ENCODE data around the gene KRTAP3-3. TPM values are rescaled to one million over a fixed set of nuclear protein-coding genes. Genes with fewer than 3 reads are reported as not detected.

The KRTAP3-3 gene
- total RNA-seq, 1 experiment from 2014 or later, result not detected

DNA sequence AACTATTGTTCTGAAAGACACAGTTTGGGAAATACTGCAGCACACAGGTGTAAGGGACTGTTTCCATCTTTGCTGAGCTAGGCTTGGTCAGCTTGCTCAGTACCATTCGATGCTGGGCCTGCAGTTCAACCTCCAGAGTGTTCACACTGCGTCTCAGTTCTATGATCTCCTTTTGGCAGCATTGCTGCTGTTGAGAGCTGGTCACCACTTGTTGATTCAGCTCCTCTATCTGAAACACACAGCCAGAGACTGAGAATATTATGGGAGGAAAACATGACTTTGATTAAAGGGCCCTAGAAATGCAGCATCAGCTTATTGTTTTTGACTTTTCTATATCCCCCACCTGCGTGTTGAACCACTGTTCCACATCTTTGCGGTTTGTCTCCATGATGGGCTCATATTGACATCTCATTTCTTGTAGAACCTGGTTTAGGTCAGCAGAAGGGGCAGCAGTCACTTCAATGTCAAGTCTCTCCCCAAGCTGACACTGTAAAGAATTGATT, 31.9 kb downstream of the KRTAP3-3 start (continued):
- TF ChIP-seq, protein P1, sequence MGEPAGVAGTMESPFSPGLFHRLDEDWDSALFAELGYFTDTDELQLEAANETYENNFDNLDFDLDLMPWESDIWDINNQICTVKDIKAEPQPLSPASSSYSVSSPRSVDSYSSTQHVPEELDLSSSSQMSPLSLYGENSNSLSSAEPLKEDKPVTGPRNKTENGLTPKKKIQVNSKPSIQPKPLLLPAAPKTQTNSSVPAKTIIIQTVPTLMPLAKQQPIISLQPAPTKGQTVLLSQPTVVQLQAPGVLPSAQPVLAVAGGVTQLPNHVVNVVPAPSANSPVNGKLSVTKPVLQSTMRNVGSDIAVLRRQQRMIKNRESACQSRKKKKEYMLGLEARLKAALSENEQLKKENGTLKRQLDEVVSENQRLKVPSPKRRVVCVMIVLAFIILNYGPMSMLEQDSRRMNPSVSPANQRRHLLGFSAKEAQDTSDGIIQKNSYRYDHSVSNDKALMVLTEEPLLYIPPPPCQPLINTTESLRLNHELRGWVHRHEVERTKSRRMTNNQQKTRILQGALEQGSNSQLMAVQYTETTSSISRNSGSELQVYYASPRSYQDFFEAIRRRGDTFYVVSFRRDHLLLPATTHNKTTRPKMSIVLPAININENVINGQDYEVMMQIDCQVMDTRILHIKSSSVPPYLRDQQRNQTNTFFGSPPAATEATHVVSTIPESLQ (CRISPR knock-in tag; IDR thresholded peaks at IDR 0.05), result no peak
- TF ChIP-seq NFE2L1 (CRISPR knock-in tag; IDR thresholded peaks at IDR 0.05), result no peak
- TF ChIP-seq, protein P2, sequence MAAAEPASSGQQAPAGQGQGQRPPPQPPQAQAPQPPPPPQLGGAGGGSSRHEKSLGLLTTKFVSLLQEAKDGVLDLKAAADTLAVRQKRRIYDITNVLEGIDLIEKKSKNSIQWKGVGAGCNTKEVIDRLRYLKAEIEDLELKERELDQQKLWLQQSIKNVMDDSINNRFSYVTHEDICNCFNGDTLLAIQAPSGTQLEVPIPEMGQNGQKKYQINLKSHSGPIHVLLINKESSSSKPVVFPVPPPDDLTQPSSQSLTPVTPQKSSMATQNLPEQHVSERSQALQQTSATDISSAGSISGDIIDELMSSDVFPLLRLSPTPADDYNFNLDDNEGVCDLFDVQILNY (CRISPR knock-in tag; IDR thresholded peaks at IDR 0.05), result no peak
- TF ChIP-seq, protein P3, sequence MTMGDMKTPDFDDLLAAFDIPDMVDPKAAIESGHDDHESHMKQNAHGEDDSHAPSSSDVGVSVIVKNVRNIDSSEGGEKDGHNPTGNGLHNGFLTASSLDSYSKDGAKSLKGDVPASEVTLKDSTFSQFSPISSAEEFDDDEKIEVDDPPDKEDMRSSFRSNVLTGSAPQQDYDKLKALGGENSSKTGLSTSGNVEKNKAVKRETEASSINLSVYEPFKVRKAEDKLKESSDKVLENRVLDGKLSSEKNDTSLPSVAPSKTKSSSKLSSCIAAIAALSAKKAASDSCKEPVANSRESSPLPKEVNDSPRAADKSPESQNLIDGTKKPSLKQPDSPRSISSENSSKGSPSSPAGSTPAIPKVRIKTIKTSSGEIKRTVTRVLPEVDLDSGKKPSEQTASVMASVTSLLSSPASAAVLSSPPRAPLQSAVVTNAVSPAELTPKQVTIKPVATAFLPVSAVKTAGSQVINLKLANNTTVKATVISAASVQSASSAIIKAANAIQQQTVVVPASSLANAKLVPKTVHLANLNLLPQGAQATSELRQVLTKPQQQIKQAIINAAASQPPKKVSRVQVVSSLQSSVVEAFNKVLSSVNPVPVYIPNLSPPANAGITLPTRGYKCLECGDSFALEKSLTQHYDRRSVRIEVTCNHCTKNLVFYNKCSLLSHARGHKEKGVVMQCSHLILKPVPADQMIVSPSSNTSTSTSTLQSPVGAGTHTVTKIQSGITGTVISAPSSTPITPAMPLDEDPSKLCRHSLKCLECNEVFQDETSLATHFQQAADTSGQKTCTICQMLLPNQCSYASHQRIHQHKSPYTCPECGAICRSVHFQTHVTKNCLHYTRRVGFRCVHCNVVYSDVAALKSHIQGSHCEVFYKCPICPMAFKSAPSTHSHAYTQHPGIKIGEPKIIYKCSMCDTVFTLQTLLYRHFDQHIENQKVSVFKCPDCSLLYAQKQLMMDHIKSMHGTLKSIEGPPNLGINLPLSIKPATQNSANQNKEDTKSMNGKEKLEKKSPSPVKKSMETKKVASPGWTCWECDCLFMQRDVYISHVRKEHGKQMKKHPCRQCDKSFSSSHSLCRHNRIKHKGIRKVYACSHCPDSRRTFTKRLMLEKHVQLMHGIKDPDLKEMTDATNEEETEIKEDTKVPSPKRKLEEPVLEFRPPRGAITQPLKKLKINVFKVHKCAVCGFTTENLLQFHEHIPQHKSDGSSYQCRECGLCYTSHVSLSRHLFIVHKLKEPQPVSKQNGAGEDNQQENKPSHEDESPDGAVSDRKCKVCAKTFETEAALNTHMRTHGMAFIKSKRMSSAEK (CRISPR knock-in tag; IDR thresholded peaks at IDR 0.05; ENCODE audit: borderline replicate concordance), result no peak

DNA sequence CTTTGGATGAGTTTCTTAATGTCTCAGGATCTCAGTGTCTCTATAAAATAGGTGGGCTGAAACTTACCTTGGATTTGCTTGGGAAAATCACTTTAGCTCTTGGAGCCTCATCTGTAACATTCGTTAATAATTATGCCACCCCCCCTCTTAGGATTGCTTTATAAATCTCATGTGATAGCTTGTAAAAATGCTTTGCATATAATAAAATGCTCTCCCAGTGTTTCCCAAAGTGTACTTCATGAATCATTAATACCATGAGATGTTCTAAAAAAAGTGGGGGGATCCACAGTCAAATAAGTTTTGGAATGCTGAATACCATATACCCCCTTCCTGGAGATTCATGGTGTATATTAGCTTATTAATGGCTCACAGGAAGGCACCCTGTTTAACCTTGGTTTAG, 32.4 kb downstream of the KRTAP3-3 start:
- H3K27me3 Mint-ChIP-seq (ENCODE audit: low read depth), result no peaks in the 10 kb centered on the region
- DNase-seq (ENCODE audit: low spot score), result no peak
- H3K4me3 Mint-ChIP-seq, result no peak overlapping the region
- ChIA-PET POLR2A (no interaction called here), CTCF (no interaction called here)
- no peak overlapping the region for H3K27ac Mint-ChIP-seq
- no peaks in the 10 kb centered on the region for H3K9me3 Mint-ChIP-seq
- ATAC-seq, result no peak
- peaks cover 35% of the 10 kb centered on the region for H3K4me1 Mint-ChIP-seq
- TF ChIP-seq RELA (CRISPR knock-in tag; IDR thresholded peaks at IDR 0.05; ENCODE audit: borderline replicate concordance) (no peak), ZNF671 (CRISPR knock-in tag; IDR thresholded peaks at IDR 0.05) (no peak), NR1H2 (CRISPR knock-in tag; IDR thresholded peaks at IDR 0.05) (no peak), NR3C1 (CRISPR knock-in tag; conservative IDR thresholded peaks at IDR 0.05; ENCODE audit: low read depth) (no peak), ZNF416 (CRISPR knock-in tag; IDR thresholded peaks at IDR 0.05) (no peak), TCF7 (CRISPR knock-in tag; IDR thresholded peaks at IDR 0.05; ENCODE audit: low read depth) (no peak), ETV6 (CRISPR knock-in tag; IDR thresholded peaks at IDR 0.05) (no peak), FOXK1 (CRISPR knock-in tag; IDR thresholded peaks at IDR 0.05) (no peak), ZBTB21 (CRISPR knock-in tag; IDR thresholded peaks at IDR 0.05; ENCODE audit: borderline replicate concordance) (no peak)
- TF ChIP-seq, protein P4, sequence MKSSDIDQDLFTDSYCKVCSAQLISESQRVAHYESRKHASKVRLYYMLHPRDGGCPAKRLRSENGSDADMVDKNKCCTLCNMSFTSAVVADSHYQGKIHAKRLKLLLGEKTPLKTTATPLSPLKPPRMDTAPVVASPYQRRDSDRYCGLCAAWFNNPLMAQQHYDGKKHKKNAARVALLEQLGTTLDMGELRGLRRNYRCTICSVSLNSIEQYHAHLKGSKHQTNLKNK (CRISPR knock-in tag; IDR thresholded peaks at IDR 0.05), result no peak
- TF ChIP-seq, protein P5, sequence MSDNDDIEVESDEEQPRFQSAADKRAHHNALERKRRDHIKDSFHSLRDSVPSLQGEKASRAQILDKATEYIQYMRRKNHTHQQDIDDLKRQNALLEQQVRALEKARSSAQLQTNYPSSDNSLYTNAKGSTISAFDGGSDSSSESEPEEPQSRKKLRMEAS (CRISPR knock-in tag; IDR thresholded peaks at IDR 0.05), result no peak
- TF ChIP-seq, protein P6, sequence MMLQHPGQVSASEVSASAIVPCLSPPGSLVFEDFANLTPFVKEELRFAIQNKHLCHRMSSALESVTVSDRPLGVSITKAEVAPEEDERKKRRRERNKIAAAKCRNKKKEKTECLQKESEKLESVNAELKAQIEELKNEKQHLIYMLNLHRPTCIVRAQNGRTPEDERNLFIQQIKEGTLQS (CRISPR knock-in tag; conservative IDR thresholded peaks at IDR 0.05), result no peak
- TF ChIP-seq, protein P7, sequence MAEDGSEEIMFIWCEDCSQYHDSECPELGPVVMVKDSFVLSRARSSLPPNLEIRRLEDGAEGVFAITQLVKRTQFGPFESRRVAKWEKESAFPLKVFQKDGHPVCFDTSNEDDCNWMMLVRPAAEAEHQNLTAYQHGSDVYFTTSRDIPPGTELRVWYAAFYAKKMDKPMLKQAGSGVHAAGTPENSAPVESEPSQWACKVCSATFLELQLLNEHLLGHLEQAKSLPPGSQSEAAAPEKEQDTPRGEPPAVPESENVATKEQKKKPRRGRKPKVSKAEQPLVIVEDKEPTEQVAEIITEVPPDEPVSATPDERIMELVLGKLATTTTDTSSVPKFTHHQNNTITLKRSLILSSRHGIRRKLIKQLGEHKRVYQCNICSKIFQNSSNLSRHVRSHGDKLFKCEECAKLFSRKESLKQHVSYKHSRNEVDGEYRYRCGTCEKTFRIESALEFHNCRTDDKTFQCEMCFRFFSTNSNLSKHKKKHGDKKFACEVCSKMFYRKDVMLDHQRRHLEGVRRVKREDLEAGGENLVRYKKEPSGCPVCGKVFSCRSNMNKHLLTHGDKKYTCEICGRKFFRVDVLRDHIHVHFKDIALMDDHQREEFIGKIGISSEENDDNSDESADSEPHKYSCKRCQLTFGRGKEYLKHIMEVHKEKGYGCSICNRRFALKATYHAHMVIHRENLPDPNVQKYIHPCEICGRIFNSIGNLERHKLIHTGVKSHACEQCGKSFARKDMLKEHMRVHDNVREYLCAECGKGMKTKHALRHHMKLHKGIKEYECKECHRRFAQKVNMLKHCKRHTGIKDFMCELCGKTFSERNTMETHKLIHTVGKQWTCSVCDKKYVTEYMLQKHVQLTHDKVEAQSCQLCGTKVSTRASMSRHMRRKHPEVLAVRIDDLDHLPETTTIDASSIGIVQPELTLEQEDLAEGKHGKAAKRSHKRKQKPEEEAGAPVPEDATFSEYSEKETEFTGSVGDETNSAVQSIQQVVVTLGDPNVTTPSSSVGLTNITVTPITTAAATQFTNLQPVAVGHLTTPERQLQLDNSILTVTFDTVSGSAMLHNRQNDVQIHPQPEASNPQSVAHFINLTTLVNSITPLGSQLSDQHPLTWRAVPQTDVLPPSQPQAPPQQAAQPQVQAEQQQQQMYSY (CRISPR knock-in tag; IDR thresholded peaks at IDR 0.05), result no peak
- TF ChIP-seq, protein P3 (CRISPR knock-in tag; IDR thresholded peaks at IDR 0.05; ENCODE audit: borderline replicate concordance), result no peak
- TF ChIP-seq, protein P8, sequence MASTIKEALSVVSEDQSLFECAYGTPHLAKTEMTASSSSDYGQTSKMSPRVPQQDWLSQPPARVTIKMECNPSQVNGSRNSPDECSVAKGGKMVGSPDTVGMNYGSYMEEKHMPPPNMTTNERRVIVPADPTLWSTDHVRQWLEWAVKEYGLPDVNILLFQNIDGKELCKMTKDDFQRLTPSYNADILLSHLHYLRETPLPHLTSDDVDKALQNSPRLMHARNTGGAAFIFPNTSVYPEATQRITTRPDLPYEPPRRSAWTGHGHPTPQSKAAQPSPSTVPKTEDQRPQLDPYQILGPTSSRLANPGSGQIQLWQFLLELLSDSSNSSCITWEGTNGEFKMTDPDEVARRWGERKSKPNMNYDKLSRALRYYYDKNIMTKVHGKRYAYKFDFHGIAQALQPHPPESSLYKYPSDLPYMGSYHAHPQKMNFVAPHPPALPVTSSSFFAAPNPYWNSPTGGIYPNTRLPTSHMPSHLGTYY (CRISPR knock-in tag; IDR thresholded peaks at IDR 0.05), result no peak
- H3K36me3 Mint-ChIP-seq, result no peaks in the 10 kb centered on the region

Measured in WTC11 (cell line).